Testis (tissue), 2 donors: Measurements from ENCODE around the gene EVI5.

ENCODE experiments used
- POLR2A ChIP-seq: fragments of 450-650 bp; IDR thresholded peaks from one replicate; pipeline ENCODE4 v1.6.1; 2017; ENCODE audit warnings: antibody characterized with exemption, mild to moderate bottlenecking, moderate library complexity
- TF ChIP-seq, protein P1 (sequence below), 3 experiments: fragments of 450-650 bp in 2 of 3; fragments of 200-600 bp in 1 of 3; sonication (generic) in 1 of 3; IDR thresholded peaks; one replicate each; pipeline ENCODE4 v1.5.1; 2016 to 2019; ENCODE audit warnings: antibody characterized with exemption in 3 of 3, mild to moderate bottlenecking in 2 of 3, moderate library complexity in 1 of 3

- TF ChIP-seq, protein P1, sequence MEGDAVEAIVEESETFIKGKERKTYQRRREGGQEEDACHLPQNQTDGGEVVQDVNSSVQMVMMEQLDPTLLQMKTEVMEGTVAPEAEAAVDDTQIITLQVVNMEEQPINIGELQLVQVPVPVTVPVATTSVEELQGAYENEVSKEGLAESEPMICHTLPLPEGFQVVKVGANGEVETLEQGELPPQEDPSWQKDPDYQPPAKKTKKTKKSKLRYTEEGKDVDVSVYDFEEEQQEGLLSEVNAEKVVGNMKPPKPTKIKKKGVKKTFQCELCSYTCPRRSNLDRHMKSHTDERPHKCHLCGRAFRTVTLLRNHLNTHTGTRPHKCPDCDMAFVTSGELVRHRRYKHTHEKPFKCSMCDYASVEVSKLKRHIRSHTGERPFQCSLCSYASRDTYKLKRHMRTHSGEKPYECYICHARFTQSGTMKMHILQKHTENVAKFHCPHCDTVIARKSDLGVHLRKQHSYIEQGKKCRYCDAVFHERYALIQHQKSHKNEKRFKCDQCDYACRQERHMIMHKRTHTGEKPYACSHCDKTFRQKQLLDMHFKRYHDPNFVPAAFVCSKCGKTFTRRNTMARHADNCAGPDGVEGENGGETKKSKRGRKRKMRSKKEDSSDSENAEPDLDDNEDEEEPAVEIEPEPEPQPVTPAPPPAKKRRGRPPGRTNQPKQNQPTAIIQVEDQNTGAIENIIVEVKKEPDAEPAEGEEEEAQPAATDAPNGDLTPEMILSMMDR (IDR thresholded peaks at IDR 0.05): no peak
- no peak for TF ChIP-seq POLR2A
Observed at GRCh38 chr1:92663775-92664174, 121.1 kb downstream of the EVI5 start.
